Measurements from ENCODE around the gene B3GALNT1. TPM values are rescaled to one million over a fixed set of nuclear protein-coding genes. Genes with fewer than 3 reads are reported as not detected.
"Not testable (repeated sequence)": the region's sequence is repeated elsewhere in the genome, so short reads cannot be mapped to it uniquely, and the experiment has no call there.

The B3GALNT1 gene
- total RNA-seq, 1 experiment from 2014 or later, result 36.9 TPM

GRCh38 chr3:161051856-161052255 lies 53.3 kb downstream of the B3GALNT1 start:
- Histone ChIP-seq H3K4me3 (no peak overlapping the region), H3K36me3 (no peaks in the 10 kb centered on the region), H3K27me3 (no peaks in the 10 kb centered on the region), H3K9me3 (peaks cover 3% of the 10 kb centered on the region)
- no peak for DNase-seq

- no peaks in the 10 kb centered on the region for H3K36me3 ChIP-seq
- no peaks in the 10 kb centered on the region for H3K27me3 ChIP-seq
- peaks cover 3% of the 10 kb centered on the region for H3K9me3 ChIP-seq
- no peak overlapping the region for H3K4me3 ChIP-seq
- no peak for DNase-seq
These were observed 54.2 kb downstream of the B3GALNT1 start for GRCh38 chr3:161050935-161051334.

- Histone ChIP-seq H3K36me3 (no peaks in the 10 kb centered on the region), H3K9me3 (peaks cover 3% of the 10 kb centered on the region)
- no peak for DNase-seq
These were observed 55.4 kb downstream of the B3GALNT1 start for GRCh38 chr3:161049683-161050248.

GRCh38 chr3:161043336-161044035 lies 61.7 kb downstream of the B3GALNT1 start:
- Histone ChIP-seq H3K36me3 (no peaks in the 10 kb centered on the region), H3K4me3 (no peak overlapping the region), H3K27me3 (no peaks in the 10 kb centered on the region), H3K9me3 (peaks cover 3% of the 10 kb centered on the region)
- no peak for DNase-seq

More at GRCh38 chr3:161049683-161050248, 55.4 kb downstream of the B3GALNT1 start:
- Histone ChIP-seq H3K27me3 (no peaks in the 10 kb centered on the region), H3K4me3 (no peak overlapping the region)

- H3K27me3 ChIP-seq, result no peaks in the 10 kb centered on the region
- DNase-seq, result peak; percentile 5
- H3K4me3 ChIP-seq, result no peak overlapping the region
- H3K36me3 ChIP-seq, result no peaks in the 10 kb centered on the region
- no peaks in the 10 kb centered on the region for H3K9me3 ChIP-seq
These were observed 63.1 kb downstream of the B3GALNT1 start for GRCh38 chr3:161042023-161042501.

GRCh38 chr3:161038725-161039124 lies 66.4 kb downstream of the B3GALNT1 start:
- Histone ChIP-seq H3K36me3 (no peaks in the 10 kb centered on the region), H3K27me3 (no peaks in the 10 kb centered on the region), H3K4me3 (no peak overlapping the region), H3K9me3 (no peaks in the 10 kb centered on the region)
- no peak for DNase-seq

- Histone ChIP-seq H3K36me3 (no peaks in the 10 kb centered on the region), H3K9me3 (no peaks in the 10 kb centered on the region), H3K27me3 (no peaks in the 10 kb centered on the region), H3K4me3 (no peak overlapping the region)
- DNase-seq, result no peak
These were observed 69.4 kb downstream of the B3GALNT1 start for GRCh38 chr3:161035711-161036110.

- not testable (repeated sequence) for H3K36me3 ChIP-seq, H3K9me3 ChIP-seq, DNase-seq, H3K27me3 ChIP-seq, H3K4me3 ChIP-seq
These were observed 70.1 kb downstream of the B3GALNT1 start for GRCh38 chr3:161034913-161035550.

Other genes with a start within 250 kb of the B3GALNT1 start
- 52.0 and 72.4 TPM in 2 replicates for gene NMD3, start 116.0 kb upstream of the B3GALNT1 start, total RNA-seq (2014; rRNA removed; shearing (Covaris generic); ENCODE audit: low replicate concordance)

All from MG63 (cell line).